ENCODE measurements around the gene ZBTB44. TPM values are rescaled to one million over a fixed set of nuclear protein-coding genes. Genes with fewer than 3 reads are reported as not detected.

ZBTB44 gene
- total and polyA plus RNA-seq, 8 donors: 34.1 to 53.7 (median 42.7) TPM

- no peak for DNase-seq
- no peak for TF ChIP-seq CTCF (IDR thresholded peaks at IDR 0.05)
Measured at GRCh38 chr11:130272336-130272735, 42.4 kb downstream of the ZBTB44 start.

GRCh38 chr11:130269326-130269943 is 45.3 kb downstream of the ZBTB44 start:
- Histone ChIP-seq H3K4me3 (no peak overlapping the region), H3K9me3 (no peaks in the 10 kb centered on the region), H3K36me3 (peaks cover 0 to 13% of the 10 kb centered on the region in 2 donors), H3K4me1 (no peaks in the 10 kb centered on the region), H3K27me3 (no peaks in the 10 kb centered on the region), H3K27ac (no peak overlapping the region)
- intact Hi-C loops (cut with DNase I): no loop called here
- TF ChIP-seq CTCF (IDR thresholded peaks at IDR 0.05): no peak
- no peak for ATAC-seq
- no peak for DNase-seq

More at GRCh38 chr11:130272336-130272735, 42.4 kb downstream of the ZBTB44 start:
- Histone ChIP-seq H3K4me1 (no peaks in the 10 kb centered on the region), H3K27me3 (no peaks in the 10 kb centered on the region), H3K9me3 (peaks cover 0 to 2% of the 10 kb centered on the region in 2 donors), H3K27ac (no peak overlapping the region), H3K4me3 (no peak overlapping the region), H3K36me3 (peaks cover 0 to 7% of the 10 kb centered on the region in 2 donors)
- no peak for ATAC-seq
- intact Hi-C loops (cut with DNase I): no loop called here

GRCh38 chr11:130263351-130263750 is 51.4 kb downstream of the ZBTB44 start:
- Histone ChIP-seq H3K4me3 (no peak overlapping the region), H3K27ac (no peak overlapping the region), H3K9me3 (peaks cover 0 to 4% of the 10 kb centered on the region in 2 donors), H3K27me3 (no peaks in the 10 kb centered on the region), H3K4me1 (no peaks in the 10 kb centered on the region), H3K36me3 (peaks cover 0 to 25% of the 10 kb centered on the region in 2 donors)
- DNase-seq (no peak), ATAC-seq (no peak)
- TF ChIP-seq CTCF (IDR thresholded peaks at IDR 0.05): no peak
- intact Hi-C loops (cut with DNase I): no loop called here

- no peak for ATAC-seq
- H3K27ac ChIP-seq: no peak overlapping the region
- H3K9me3 ChIP-seq: peaks cover 0 to 4% of the 10 kb centered on the region in 2 donors
- H3K27me3 ChIP-seq: no peaks in the 10 kb centered on the region
- no peaks in the 10 kb centered on the region for H3K4me1 ChIP-seq
- peaks cover 0 to 25% of the 10 kb centered on the region in 2 donors for H3K36me3 ChIP-seq
- H3K4me3 ChIP-seq: no peak overlapping the region
- no peak for DNase-seq
- no peak for TF ChIP-seq CTCF (IDR thresholded peaks at IDR 0.05)
- intact Hi-C loops (cut with DNase I): no loop called here
Measured at GRCh38 chr11:130262424-130262823, 52.3 kb downstream of the ZBTB44 start.

GRCh38 chr11:130261571-130261970 is 53.1 kb downstream of the ZBTB44 start:
- DNase-seq (no peak), ATAC-seq (no peak)
- intact Hi-C loops (cut with DNase I): no loop called here
- H3K27me3 ChIP-seq: no peaks in the 10 kb centered on the region
- H3K27ac ChIP-seq: no peak overlapping the region
- H3K4me1 ChIP-seq: no peaks in the 10 kb centered on the region
- H3K36me3 ChIP-seq: peaks cover 0 to 20% of the 10 kb centered on the region in 2 donors
- no peak for TF ChIP-seq CTCF (IDR thresholded peaks at IDR 0.05)
- H3K9me3 ChIP-seq: peaks cover 0 to 4% of the 10 kb centered on the region in 2 donors
- H3K4me3 ChIP-seq: no peak overlapping the region

All from left lung (tissue), 10 donors.